Pancreas (tissue), 10 donors: Measurements from ENCODE around the gene PMPCB. TPM values are rescaled to one million over a fixed set of nuclear protein-coding genes. Genes with fewer than 3 reads are reported as not detected.

ENCODE experiments used
- ATAC-seq, 4 donors: fragments of 200-7000 bp; cut with Tn5 transposase; one replicate each; pipeline versions ENCODE4 v1.8.0 to v1.9.1; 2020; ENCODE audit warnings: mild to moderate bottlenecking in 4 of 4, moderate library complexity in 4 of 4
- DNase-seq, 6 donors: peaks; one replicate each; pipeline ENCODE4 v3.0.0-alpha.2; 2020
- FAIRE-seq: peaks from 2 replicates; lab custom pipeline; 2012; peaks lifted over from hg19 to GRCh38; lab: Jason Lieb, UNC
- H3K27ac ChIP-seq, 4 donors: fragments of 200-600 bp; sonication (generic); 1 replicate in 3 of 4; 2 replicates in 1 of 4; pipeline versions ENCODE4 v1.5.0 to v1.8.0; 2020
- H3K27me3 ChIP-seq, 4 donors: fragments of 200-600 bp; one replicate each; pipeline ENCODE4 v1.8.0; 2021
- H3K36me3 ChIP-seq, 3 donors: fragments of 200-600 bp; sonication (generic) in 1 of 3; one replicate each; pipeline versions ENCODE4 v1.5.0 to v1.8.0; 2020 to 2021
- H3K4me1 ChIP-seq, 3 donors: fragments of 200-600 bp; one replicate each; pipeline ENCODE4 v1.8.0; 2021
- H3K4me3 ChIP-seq, 4 donors: fragments of 200-600 bp; sonication (generic) in 2 of 4; one replicate each; pipeline versions ENCODE4 v1.5.0 to v1.8.0; 2020 to 2021
- H3K9me3 ChIP-seq, 4 donors: fragments of 200-600 bp; one replicate each; pipeline ENCODE4 v1.8.0; 2021
- WGBS, 2 donors: extraction: QIAGEN DNeasy Blood & Tissue Kit; methylation state at CpG; one replicate each; pipeline ENCODE4 v1.1.7; 2013; 5-methylcytosine and 5-hydroxymethylcytosine counted together
- intact Hi-C, 3 donors: fragments of 100-400 bp; cut with DNase I; formaldehyde crosslinking; loops; one replicate each; pipeline versions ENCODE4 v1.11.1 to v1.14.2; 2022
- polyA plus RNA-seq, 2 donors: library from polyadenylated mRNA; stranded (reverse); fragments of 200-250 nt; gene quantifications; one replicate each; pipeline ENCODE4 v1.2.3, GENCODE V29; 2013
- total RNA-seq, 6 donors: library from RNA; stranded (reverse); fragmentation: NEBNext Ultra II Directional in 4 of 6; extraction: Animal tissue kit (Norgen Biotek cat#: 25700) in 4 of 6; gene quantifications; one replicate each; pipeline versions ENCODE4 v1.2.1 to v1.2.4, GENCODE V29; 2021 to 2023
- TF ChIP-seq, protein P1 (sequence below), 4 donors: fragments of 200-600 bp; sonication (generic) in 3 of 4; IDR thresholded peaks; one replicate each; pipeline versions ENCODE4 v1.5.0 to v1.8.0; 2021; ENCODE audit warnings: antibody characterized with exemption in 4 of 4
- donor health status: healthy with polysubstance abuse.
- donor health status: DM: no; HTN: no; CAD: no; lungs with moderate emphysema.
- donor health status: DM: no; HTN: no; CAD: no.
- donor health status: control.
- donor health status: control.
- donor health status: Bipolar disorder and iron deficiency.
- donor health status: DM: yes; HTN: yes; CAD: no.
- donor health status: DM: no; HTN: no; CAD: no.
- donor health status: DM: no; HTN: no; CAD: no.
- donor health status: DM: yes; HTN: yes; CAD: no.

Gene PMPCB
- total and polyA plus RNA-seq, 8 donors = 20.8 to 44.7 (median 30.9) TPM

GRCh38 chr7:103301441-103301840, 4.2 kb downstream of the PMPCB start:
- WGBS, 2 donors = 59 to 77% methylated on average over 2 of the region's 2 CpGs

GRCh38 chr7:103307503-103308231, 10.4 kb downstream of the PMPCB start:
- TF ChIP-seq, protein P1, sequence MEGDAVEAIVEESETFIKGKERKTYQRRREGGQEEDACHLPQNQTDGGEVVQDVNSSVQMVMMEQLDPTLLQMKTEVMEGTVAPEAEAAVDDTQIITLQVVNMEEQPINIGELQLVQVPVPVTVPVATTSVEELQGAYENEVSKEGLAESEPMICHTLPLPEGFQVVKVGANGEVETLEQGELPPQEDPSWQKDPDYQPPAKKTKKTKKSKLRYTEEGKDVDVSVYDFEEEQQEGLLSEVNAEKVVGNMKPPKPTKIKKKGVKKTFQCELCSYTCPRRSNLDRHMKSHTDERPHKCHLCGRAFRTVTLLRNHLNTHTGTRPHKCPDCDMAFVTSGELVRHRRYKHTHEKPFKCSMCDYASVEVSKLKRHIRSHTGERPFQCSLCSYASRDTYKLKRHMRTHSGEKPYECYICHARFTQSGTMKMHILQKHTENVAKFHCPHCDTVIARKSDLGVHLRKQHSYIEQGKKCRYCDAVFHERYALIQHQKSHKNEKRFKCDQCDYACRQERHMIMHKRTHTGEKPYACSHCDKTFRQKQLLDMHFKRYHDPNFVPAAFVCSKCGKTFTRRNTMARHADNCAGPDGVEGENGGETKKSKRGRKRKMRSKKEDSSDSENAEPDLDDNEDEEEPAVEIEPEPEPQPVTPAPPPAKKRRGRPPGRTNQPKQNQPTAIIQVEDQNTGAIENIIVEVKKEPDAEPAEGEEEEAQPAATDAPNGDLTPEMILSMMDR (IDR thresholded peaks at IDR 0.05) = no peak
- DNase-seq (no peak), ATAC-seq (no peak), FAIRE-seq (no peak)
- Histone ChIP-seq H3K36me3 (peaks cover 3 to 60% (median 39%) of the 10 kb centered on the region in 3 donors), H3K9me3 (no peaks in the 10 kb centered on the region), H3K27ac (no peak overlapping the region), H3K4me1 (peaks cover 0 to 6% (median 0%) of the 10 kb centered on the region in 3 donors), H3K4me3 (no peak overlapping the region), H3K27me3 (no peaks in the 10 kb centered on the region)
- WGBS, 2 donors = 62 to 63% methylated on average over 3 of the region's 3 CpGs
- intact Hi-C loops = no loop called here

More at GRCh38 chr7:103301441-103301840, 4.2 kb downstream of the PMPCB start:
- TF ChIP-seq, protein P1 (IDR thresholded peaks at IDR 0.05) = no peak
- Histone ChIP-seq H3K36me3 (peaks cover 0 to 37% (median 25%) of the 10 kb centered on the region in 3 donors), H3K27me3 (no peaks in the 10 kb centered on the region), H3K27ac (no peak overlapping the region), H3K4me3 (no peak overlapping the region), H3K4me1 (peaks cover 8 to 16% (median 13%) of the 10 kb centered on the region in 3 donors), H3K9me3 (no peaks in the 10 kb centered on the region)
- ATAC-seq = no peak
- FAIRE-seq = no peak
- DNase-seq = no peak
- intact Hi-C loops = no loop called here

- ATAC-seq (no peak), FAIRE-seq (no peak), DNase-seq (no peak)
- no peak overlapping the region for H3K4me3 ChIP-seq
- intact Hi-C loops = loop anchor here in 1 of 3 donors (10.0 kb wide), 1 partner anchor 50 kb away; no protein-coding TSS in a partner anchor
- H3K27ac ChIP-seq = no peak overlapping the region
- peaks cover 3 to 93% (median 33%) of the 10 kb centered on the region in 3 donors for H3K36me3 ChIP-seq
- TF ChIP-seq, protein P1 (IDR thresholded peaks at IDR 0.05) = no peak
- no peaks in the 10 kb centered on the region for H3K27me3 ChIP-seq
- H3K9me3 ChIP-seq = no peaks in the 10 kb centered on the region
- no peaks in the 10 kb centered on the region for H3K4me1 ChIP-seq
- 80 to 81% methylated on average over 2 of the region's 2 CpGs for whole genome bisulfite sequencing, 2 donors
These were observed 17.6 kb downstream of the PMPCB start for GRCh38 chr7:103314852-103315251.

GRCh38 chr7:103316380-103316941, 19.2 kb downstream of the PMPCB start:
- Histone ChIP-seq H3K4me1 (no peaks in the 10 kb centered on the region), H3K36me3 (peaks cover 0 to 93% (median 33%) of the 10 kb centered on the region in 3 donors), H3K27me3 (no peaks in the 10 kb centered on the region), H3K27ac (no peak overlapping the region), H3K4me3 (no peak overlapping the region), H3K9me3 (no peaks in the 10 kb centered on the region)
- intact Hi-C loops = loop anchor here in 1 of 3 donors (10.0 kb wide), 1 partner anchor 48 kb away; no protein-coding TSS in a partner anchor
- 88 to 91% methylated on average over 2 of the region's 2 CpGs for WGBS, 2 donors
- DNase-seq (no peak), ATAC-seq (no peak), FAIRE-seq (no peak)
- TF ChIP-seq, protein P1 (IDR thresholded peaks at IDR 0.05) = no peak
